BE2C (cell line): Measurements from ENCODE around the gene MRPL42.
"Not testable (repeated sequence)": the region's sequence is repeated elsewhere in the genome, so short reads cannot be mapped to it uniquely, and the experiment has no call there.

Experiments
- DNase-seq: peaks from one replicate; pipeline ENCODE4 v3.0.0-alpha.2; 2020
- H3K27me3 ChIP-seq: fragments of 250-450 bp; sonication (Bioruptor Pico); 2 replicates; pipeline ENCODE4 v1.5.1; 2020; ENCODE audit warnings: mild to moderate bottlenecking
- H3K36me3 ChIP-seq: fragments of 250-450 bp; sonication (Bioruptor Pico); 2 replicates; pipeline ENCODE4 v1.5.1; 2020; ENCODE audit warnings: mild to moderate bottlenecking
- H3K4me1 ChIP-seq: fragments of 250-450 bp; sonication (Bioruptor Pico); 2 replicates; pipeline ENCODE4 v1.5.1; 2020
- H3K4me3 ChIP-seq: 2 replicates; pipeline ENCODE4 v1.5.1; 2011; ENCODE audit warnings: low read depth, low read length
- H3K9me3 ChIP-seq: fragments of 250-450 bp; sonication (Bioruptor Pico); 2 replicates; pipeline ENCODE4 v1.5.1; 2020
- CTCF ChIP-seq: IDR thresholded peaks from 2 replicates; pipeline ENCODE4 v1.5.1; 2012; ENCODE audit warnings: mild to moderate bottlenecking, low read depth, low read length

Gene MRPL42

GRCh38 chr12:93482721-93483120 is 15.4 kb downstream of the MRPL42 start:
- no peak for TF ChIP-seq CTCF

GRCh38 chr12:93483151-93483807 is 16.0 kb downstream of the MRPL42 start:
- Histone ChIP-seq H3K4me1 (no peaks in the 10 kb centered on the region), H3K36me3 (peaks cover 70% of the 10 kb centered on the region), H3K27me3 (no peaks in the 10 kb centered on the region), H3K4me3 (no peak overlapping the region), H3K9me3 (no peaks in the 10 kb centered on the region)
- no peak for DNase-seq
- no peak for TF ChIP-seq CTCF

More at GRCh38 chr12:93482721-93483120, 15.4 kb downstream of the MRPL42 start:
- H3K27me3 ChIP-seq, result no peaks in the 10 kb centered on the region
- no peak for DNase-seq
- no peak overlapping the region for H3K4me3 ChIP-seq
- H3K9me3 ChIP-seq, result no peaks in the 10 kb centered on the region
- no peaks in the 10 kb centered on the region for H3K4me1 ChIP-seq
- H3K36me3 ChIP-seq, result peaks cover 70% of the 10 kb centered on the region

- no peak for DNase-seq
- Histone ChIP-seq H3K4me3 (no peak overlapping the region), H3K27me3 (no peaks in the 10 kb centered on the region), H3K4me1 (no peaks in the 10 kb centered on the region), H3K36me3 (peaks cover 73% of the 10 kb centered on the region), H3K9me3 (no peaks in the 10 kb centered on the region)
- TF ChIP-seq CTCF, result no peak
These were observed 17.1 kb downstream of the MRPL42 start for GRCh38 chr12:93484315-93484981.

- H3K9me3 ChIP-seq, H3K27me3 ChIP-seq, H3K4me1 ChIP-seq, H3K4me3 ChIP-seq, DNase-seq: not testable (repeated sequence)
- peaks cover 65% of the 10 kb centered on the region for H3K36me3 ChIP-seq
These were observed 25.5 kb downstream of the MRPL42 start for GRCh38 chr12:93492808-93493207.

GRCh38 chr12:93494096-93494495 is 26.8 kb downstream of the MRPL42 start:
- DNase-seq, result no peak
- no peak for TF ChIP-seq CTCF
- H3K36me3 ChIP-seq, result peaks cover 58% of the 10 kb centered on the region
- H3K27me3 ChIP-seq, result no peaks in the 10 kb centered on the region
- H3K9me3 ChIP-seq, result no peaks in the 10 kb centered on the region
- H3K4me3 ChIP-seq, result no peak overlapping the region
- no peaks in the 10 kb centered on the region; the same call in 1 of the 2 replicates for H3K4me1 ChIP-seq

- no peak for TF ChIP-seq CTCF
- peaks cover 29% of the 10 kb centered on the region for H3K36me3 ChIP-seq
- H3K4me3 ChIP-seq, result no peak overlapping the region
- H3K9me3 ChIP-seq, result no peaks in the 10 kb centered on the region
- H3K4me1 ChIP-seq, result no peaks in the 10 kb centered on the region; the same call in 1 of the 2 replicates
- H3K27me3 ChIP-seq, result no peaks in the 10 kb centered on the region
- no peak for DNase-seq
These were observed 30.1 kb downstream of the MRPL42 start for GRCh38 chr12:93497456-93497855.

- not testable (repeated sequence) for H3K4me3 ChIP-seq, H3K4me1 ChIP-seq, DNase-seq, H3K27me3 ChIP-seq, H3K9me3 ChIP-seq
- H3K36me3 ChIP-seq, result peaks cover 32% of the 10 kb centered on the region
These were observed 31.5 kb downstream of the MRPL42 start for GRCh38 chr12:93498813-93499212.
